ENCODE data around the gene AK9.

DNA sequence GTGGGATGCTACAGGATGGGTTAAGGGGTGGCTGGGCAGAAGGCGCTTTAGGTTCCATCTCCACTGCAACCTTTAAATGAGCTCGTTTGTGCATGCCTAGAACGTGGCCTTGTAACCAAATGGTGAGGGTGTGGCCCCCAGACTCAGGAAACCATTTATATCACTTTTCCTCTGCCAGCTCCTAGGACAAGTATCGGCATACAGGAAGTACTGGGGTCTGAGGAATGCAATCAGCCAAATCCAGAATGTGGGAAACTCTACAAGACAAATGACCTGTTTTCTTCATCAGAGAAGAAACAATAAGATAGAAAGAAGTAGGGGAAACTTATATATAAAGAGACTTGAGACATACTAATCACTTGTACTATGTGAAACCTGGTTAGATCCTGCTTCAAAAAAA is 21.2 kb downstream of the AK9 start:
- TF ChIP-seq TAF1 (IDR thresholded peaks at IDR 0.05; ENCODE audit: low read depth, low read length) (no peak), YY1 (IDR thresholded peaks at IDR 0.05; ENCODE audit: low read depth, low read length) (no peak), PHF8 (conservative IDR thresholded peaks at IDR 0.05; ENCODE audit: low read depth, low read length) (no peak), CREB1 (IDR thresholded peaks at IDR 0.05) (no peak), EP300 (IDR thresholded peaks at IDR 0.05; ENCODE audit: borderline replicate concordance in 1 of 2, low read depth in 2 of 2, low read length in 2 of 2) (no peak)
- TF ChIP-seq, protein P1, sequence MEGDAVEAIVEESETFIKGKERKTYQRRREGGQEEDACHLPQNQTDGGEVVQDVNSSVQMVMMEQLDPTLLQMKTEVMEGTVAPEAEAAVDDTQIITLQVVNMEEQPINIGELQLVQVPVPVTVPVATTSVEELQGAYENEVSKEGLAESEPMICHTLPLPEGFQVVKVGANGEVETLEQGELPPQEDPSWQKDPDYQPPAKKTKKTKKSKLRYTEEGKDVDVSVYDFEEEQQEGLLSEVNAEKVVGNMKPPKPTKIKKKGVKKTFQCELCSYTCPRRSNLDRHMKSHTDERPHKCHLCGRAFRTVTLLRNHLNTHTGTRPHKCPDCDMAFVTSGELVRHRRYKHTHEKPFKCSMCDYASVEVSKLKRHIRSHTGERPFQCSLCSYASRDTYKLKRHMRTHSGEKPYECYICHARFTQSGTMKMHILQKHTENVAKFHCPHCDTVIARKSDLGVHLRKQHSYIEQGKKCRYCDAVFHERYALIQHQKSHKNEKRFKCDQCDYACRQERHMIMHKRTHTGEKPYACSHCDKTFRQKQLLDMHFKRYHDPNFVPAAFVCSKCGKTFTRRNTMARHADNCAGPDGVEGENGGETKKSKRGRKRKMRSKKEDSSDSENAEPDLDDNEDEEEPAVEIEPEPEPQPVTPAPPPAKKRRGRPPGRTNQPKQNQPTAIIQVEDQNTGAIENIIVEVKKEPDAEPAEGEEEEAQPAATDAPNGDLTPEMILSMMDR (IDR thresholded peaks at IDR 0.05; ENCODE audit: control extremely low read depth in 1 of 3, insufficient read depth in 1 of 3, low read depth in 1 of 3, low read length in 3 of 3) = no peak
